Spleen (tissue), 13 donors: ENCODE measurements around the gene TXNL4B. TPM values are rescaled to one million over a fixed set of nuclear protein-coding genes. Genes with fewer than 3 reads are reported as not detected.
A peak's percentile ranks its signal among the peaks of the same experiment; 100 is the strongest.

ENCODE experiments used
- DNase-seq: peaks from one replicate; pipeline ENCODE4 v3.0.0-alpha.2; 2020
- H3K27ac ChIP-seq, 8 donors: fragments of 200-600 bp; sonication (generic) in 7 of 8; 1 replicate in 4 of 8; 2 replicates in 4 of 8; pipeline versions ENCODE4 v1.5.0 to v1.8.0; 2016 to 2021; ENCODE audit warnings: inconsistent platforms in 4 of 8, mild to moderate bottlenecking in 4 of 8, moderate library complexity in 1 of 8
- H3K27me3 ChIP-seq, 7 donors: fragments of 200-600 bp; sonication (generic) in 6 of 7; replicated peaks in 1 of 7; 1 replicate in 4 of 7; 2 replicates in 3 of 7; pipeline versions ENCODE4 v1.5.0 to v1.8.0; 2016 to 2021; ENCODE audit warnings: inconsistent platforms in 3 of 7, mild to moderate bottlenecking in 1 of 7
- H3K36me3 ChIP-seq, 6 donors: fragments of 200-600 bp; sonication (generic) in 5 of 6; 1 replicate in 4 of 6; 2 replicates in 2 of 6; pipeline versions ENCODE4 v1.5.0 to v1.8.0; 2016 to 2021; ENCODE audit warnings: inconsistent platforms in 2 of 6
- H3K4me1 ChIP-seq, 6 donors: fragments of 200-600 bp; sonication (generic) in 5 of 6; 1 replicate in 3 of 6; 2 replicates in 3 of 6; pipeline versions ENCODE4 v1.5.0 to v1.8.0; 2016 to 2021; ENCODE audit warnings: inconsistent platforms in 3 of 6
- H3K4me3 ChIP-seq, 8 donors: fragments of 200-600 bp; sonication (generic) in 7 of 8; 1 replicate in 4 of 8; 2 replicates in 4 of 8; pipeline versions ENCODE4 v1.5.0 to v1.8.0; 2016 to 2021; ENCODE audit warnings: inconsistent platforms in 4 of 8, mild to moderate bottlenecking in 4 of 8, moderate library complexity in 2 of 8
- H3K9me3 ChIP-seq, 8 donors: fragments of 200-600 bp; sonication (generic) in 7 of 8; 1 replicate in 4 of 8; 2 replicates in 4 of 8; pipeline versions ENCODE4 v1.5.0 to v1.8.0; 2016 to 2021; ENCODE audit warnings: inconsistent platforms in 4 of 8
- CTCF ChIP-seq, 11 experiments: fragments of 200-600 bp in 7 of 11; fragments of 450-650 bp in 4 of 11; sonication (generic) in 4 of 11; IDR thresholded peaks in 8 of 11; conservative IDR thresholded peaks in 3 of 11; 1 replicate in 7 of 11; 2 replicates in 4 of 11; pipeline versions ENCODE4 v1.4.0 to v1.8.0; 2016 to 2021; ENCODE audit warnings: antibody characterized with exemption in 11 of 11, inconsistent platforms in 4 of 11, mild to moderate bottlenecking in 1 of 11
- POLR2A ChIP-seq, 3 donors: fragments of 450-650 bp; IDR thresholded peaks; one replicate each; pipeline ENCODE4 v1.5.1; 2017; ENCODE audit warnings: antibody characterized with exemption in 3 of 3, mild to moderate bottlenecking in 1 of 3
- POLR2AphosphoS5 ChIP-seq, 3 donors: sonication (generic); formaldehyde crosslinking; IDR thresholded peaks; one replicate each; pipeline ENCODE4 v1.5.1; 2017; ENCODE audit warnings: antibody characterized with exemption in 3 of 3
- WGBS, 5 donors: extraction: QIAGEN DNeasy Blood & Tissue Kit in 3 of 5; methylation state at CpG; one replicate each; pipeline versions ENCODE4 v1.1.5 to v1.1.7; 2013 to 2018; 5-methylcytosine and 5-hydroxymethylcytosine counted together
- intact Hi-C: fragments of 100-400 bp; cut with DNase I; formaldehyde crosslinking; loops from one replicate; pipeline ENCODE4 v1.15.0; 2023; ENCODE audit warnings: low total_unique reads
- long read RNA-seq, 2 donors: transcript quantifications; one replicate each; lab custom pipeline, GENCODE V29; 2026
- polyA plus RNA-seq, 3 donors: library from polyadenylated mRNA; stranded (reverse); fragments of 200-250 nt; gene quantifications; one replicate each; pipeline ENCODE4 v1.2.1, GENCODE V29; 2013
- total RNA-seq, 7 donors: library from RNA; depleted of rRNA in 3 of 7; stranded (reverse); fragments of >200 nt in 3 of 7; fragmentation: NEBNext Ultra II Directional in 4 of 7; extraction: Animal tissue kit (Norgen Biotek cat#: 25700) in 4 of 7; gene quantifications; one replicate each; pipeline versions ENCODE4 v1.1.0 to v1.2.1, GENCODE V29; 2016 to 2021
- donor health status: healthy with polysubstance abuse.
- donor health status: DM: no; HTN: no; CAD: no; lungs with moderate emphysema.
- donor health status: DM: no; HTN: no; CAD: no.
- donor health status: Bipolar disorder and iron deficiency.
- donor health status: healthy.
- donor health status: DM: no; HTN: no; CAD: no.
- donor health status: DM: yes; HTN: yes; CAD: no.

Gene TXNL4B
- total RNA-seq (10 to 100 TPM; 12.2 to 21.3 (median 16.0) TPM), polyA plus RNA-seq (1 to 10 TPM; 5.7 to 6.7 (median 6.2) TPM)
- long read RNA-seq, donor 1, transcript TXNL4B-201 (4 exons, 2,556 nt) = major isoform, 5 of 5 reads
- long read RNA-seq, donor 1, partial matches to known transcripts = 0 of 5 reads
- long read RNA-seq, donor 1, other reads (novel, unspliced or antisense) = 0 of 5 reads
- long read RNA-seq, donor 2, partial matches to known transcripts = 0 of 3 reads
- long read RNA-seq, donor 2, other reads (novel, unspliced or antisense) = 0 of 3 reads

GRCh38 chr16:72093448-72094265 lies at the start of gene TXNL4B, which contains the start of gene DHX38:
Gene TXNL4B (minus strand): TSS chr16:72093620. CDS start chr16:72090749, 2,871 bp downstream.
Gene DHX38 (plus strand): TSS chr16:72093847. CDS start chr16:72096158, 2,311 bp downstream.
- Histone ChIP-seq H3K4me3 (peak within 1 kb of the TSS; percentile 60 to 93 (median 86)), H3K27ac (peak within 1 kb of the TSS; percentile 89 to 97 (median 92)), H3K27me3 (no peaks in the 10 kb centered on the region), H3K36me3 (peaks cover 7 to 55% (median 45%) of the 10 kb centered on the region in 6 donors), H3K4me1 (peaks cover 27 to 58% (median 40%) of the 10 kb centered on the region in 6 donors), H3K9me3 (no peaks in the 10 kb centered on the region)
- peak; percentile 96 for DNase-seq
- intact Hi-C loops = loop anchor here (5.0 to 10.0 kb wide), 2 partner anchors 81 to 199 kb away; partner anchors contain the start of gene IST1
- 0% methylated on average over 32 to 43 of the region's 43 CpGs for WGBS, 5 donors
- TF ChIP-seq POLR2A (IDR thresholded peaks at IDR 0.05) (peak in 2 of 3 donors; percentile 33 to 60), POLR2AphosphoS5 (IDR thresholded peaks at IDR 0.05) (peak; percentile 88 to 96 (median 93)), CTCF (IDR thresholded peaks at IDR 0.05 in 8 of 11, conservative IDR thresholded peaks at IDR 0.05 in 3 of 11) (peak in 6 of 11 experiments; percentile 8 to 50 (median 29))

GRCh38 chr16:72142476-72142875 lies 49.1 kb upstream of the TXNL4B start:
- Histone ChIP-seq H3K9me3 (peaks cover 0 to 7% (median under 1%) of the 10 kb centered on the region in 8 donors), H3K4me3 (no peak overlapping the region), H3K27me3 (no peaks in the 10 kb centered on the region), H3K27ac (no peak overlapping the region), H3K4me1 (no peaks in the 10 kb centered on the region), H3K36me3 (no peaks in the 10 kb centered on the region)
- 71 to 95% (median 86%) methylated on average over 1 of the region's 1 CpG for WGBS, 5 donors
- intact Hi-C loops = no loop called here
- no peak for TF ChIP-seq CTCF (IDR thresholded peaks at IDR 0.05 in 8 of 11, conservative IDR thresholded peaks at IDR 0.05 in 3 of 11)
- no peak for TF ChIP-seq POLR2AphosphoS5 (IDR thresholded peaks at IDR 0.05)
- TF ChIP-seq POLR2A (IDR thresholded peaks at IDR 0.05) = no peak
- DNase-seq = no peak

- H3K27me3 ChIP-seq = no peaks in the 10 kb centered on the region
- H3K9me3 ChIP-seq = no peaks in the 10 kb centered on the region
- H3K4me3 ChIP-seq = no peak overlapping the region
- DNase-seq = no peak
- H3K27ac ChIP-seq = no peak overlapping the region
- no peaks in the 10 kb centered on the region for H3K4me1 ChIP-seq
- peaks cover 0 to 4% (median 0%) of the 10 kb centered on the region in 6 donors for H3K36me3 ChIP-seq
- TF ChIP-seq POLR2A (IDR thresholded peaks at IDR 0.05) (no peak), CTCF (IDR thresholded peaks at IDR 0.05 in 8 of 11, conservative IDR thresholded peaks at IDR 0.05 in 3 of 11) (no peak), POLR2AphosphoS5 (IDR thresholded peaks at IDR 0.05) (no peak)
- WGBS, 5 donors = 95 to 99% (median 96%) methylated on average over 2 of the region's 2 CpGs
- intact Hi-C loops = no loop called here
Observed at GRCh38 chr16:72139908-72140307, 46.5 kb upstream of the TXNL4B start.
